Caco-2 (cell line): ENCODE results near the gene SUN2. TPM values are rescaled to one million over a fixed set of nuclear protein-coding genes. Genes with fewer than 3 reads are reported as not detected.

ENCODE experiments used
- BruUV-seq: library from RNA; stranded (reverse); fragments of 400-500 nt; replicated peaks from 2 replicates; lab custom pipeline; 2021; lab: Mats Ljungman, UMichigan
- CTCF ChIA-PET: fragments of 300-600 bp; sonication (Branson Sonifier 250); formaldehyde crosslinking; loops from one replicate; lab custom pipeline; 2022; ENCODE audit warnings: antibody characterized with exemption; lab: Charles Lee
- POLR2A ChIA-PET: fragments of 300-600 bp; sonication (Branson Sonifier 250); formaldehyde crosslinking; loops from one replicate; lab custom pipeline; 2022; ENCODE audit warnings: antibody characterized with exemption; lab: Charles Lee
- DNase-seq, 2 experiments: peaks; one replicate each; pipeline versions ENCODE4 v3.0.0 to v3.0.0-alpha.2; 2020 to 2022
- H3K27me3 ChIP-seq: replicated peaks from 2 replicates; pipeline ENCODE4 v1.6.0; 2011; ENCODE audit warnings: low read length; ENCODE audit not compliant: control insufficient read depth, insufficient read depth
- H3K36me3 ChIP-seq: 2 replicates; pipeline ENCODE4 v1.5.1; 2011; ENCODE audit warnings: low read length; ENCODE audit not compliant: control insufficient read depth, insufficient read depth
- H3K4me1 ChIP-seq: fragments of 250-450 bp; sonication (Bioruptor Pico); 2 replicates; pipeline ENCODE4 v1.5.1; 2020; ENCODE audit warnings: mild to moderate bottlenecking
- H3K4me3 ChIP-seq: 2 replicates; pipeline ENCODE4 v1.5.1; 2011; ENCODE audit warnings: low read depth, mild to moderate bottlenecking, control low read depth, low read length
- H3K9me3 ChIP-seq: fragments of 250-450 bp; sonication (Bioruptor Pico); 2 replicates; pipeline ENCODE4 v1.5.1; 2020; ENCODE audit warnings: mild to moderate bottlenecking, moderate library complexity
- H3K27ac Mint-ChIP-seq: one replicate; pipeline ENCODE4 v1.8.0; 2022; ENCODE audit warnings: mixed read lengths; ENCODE audit not compliant: unreplicated experiment
- H3K27me3 Mint-ChIP-seq: one replicate; pipeline ENCODE4 v1.8.0; 2022; ENCODE audit warnings: mixed read lengths; ENCODE audit not compliant: insufficient read depth, unreplicated experiment
- H3K36me3 Mint-ChIP-seq: one replicate; pipeline ENCODE4 v1.8.0; 2022; ENCODE audit warnings: mild to moderate bottlenecking, mixed read lengths; ENCODE audit not compliant: insufficient read depth, unreplicated experiment
- H3K4me1 Mint-ChIP-seq: one replicate; pipeline ENCODE4 v1.8.0; 2022; ENCODE audit warnings: low read depth, mixed read lengths; ENCODE audit not compliant: unreplicated experiment
- H3K4me3 Mint-ChIP-seq: one replicate; pipeline ENCODE4 v1.8.0; 2022; ENCODE audit warnings: mild to moderate bottlenecking, moderate library complexity, mixed read lengths; ENCODE audit not compliant: unreplicated experiment
- H3K9me3 Mint-ChIP-seq: one replicate; pipeline ENCODE4 v1.8.0; 2022; ENCODE audit warnings: mixed read lengths; ENCODE audit not compliant: unreplicated experiment
- intact Hi-C: fragments of 100-400 bp; cut with micrococcal nuclease; formaldehyde crosslinking; loops from one replicate; pipeline ENCODE4 v1.10.0; 2022; ENCODE audit not compliant: unreplicated experiment
- total RNA-seq: library from RNA; stranded (reverse); gene quantifications from 2 replicates; pipeline ENCODE4 v1.2.3, GENCODE V29; 2022
- TF ChIP-seq, protein P1 (sequence below), 2 experiments: fragments of 200-600 bp in 1 of 2; IDR thresholded peaks; 1 replicate in 1 of 2; 2 replicates in 1 of 2; pipeline versions ENCODE4 v1.5.1 to v1.8.0; 2011 to 2022; ENCODE audit warnings: antibody characterized with exemption in 1 of 2, control low read depth in 1 of 2, inconsistent platforms in 1 of 2, low read depth in 1 of 2, low read length in 1 of 2, mild to moderate bottlenecking in 1 of 2, moderate library complexity in 1 of 2; ENCODE audit not compliant: insufficient read depth in 1 of 2, severe bottlenecking in 1 of 2, unreplicated experiment in 1 of 2

The SUN2 gene
- total RNA-seq, 1 experiment from 2014 or later = 67.8 TPM

- no peaks in the 10 kb centered on the region for H3K36me3 ChIP-seq
- H3K4me3 Mint-ChIP-seq = no peak overlapping the region
- H3K9me3 Mint-ChIP-seq = no peaks in the 10 kb centered on the region
- peaks cover 21% of the 10 kb centered on the region for H3K4me1 ChIP-seq
- peaks cover 7% of the 10 kb centered on the region for H3K36me3 Mint-ChIP-seq
- DNase-seq = peak in 1 of 2 experiments; percentile 23
- H3K27me3 Mint-ChIP-seq = no peaks in the 10 kb centered on the region
- TF ChIP-seq, protein P1, sequence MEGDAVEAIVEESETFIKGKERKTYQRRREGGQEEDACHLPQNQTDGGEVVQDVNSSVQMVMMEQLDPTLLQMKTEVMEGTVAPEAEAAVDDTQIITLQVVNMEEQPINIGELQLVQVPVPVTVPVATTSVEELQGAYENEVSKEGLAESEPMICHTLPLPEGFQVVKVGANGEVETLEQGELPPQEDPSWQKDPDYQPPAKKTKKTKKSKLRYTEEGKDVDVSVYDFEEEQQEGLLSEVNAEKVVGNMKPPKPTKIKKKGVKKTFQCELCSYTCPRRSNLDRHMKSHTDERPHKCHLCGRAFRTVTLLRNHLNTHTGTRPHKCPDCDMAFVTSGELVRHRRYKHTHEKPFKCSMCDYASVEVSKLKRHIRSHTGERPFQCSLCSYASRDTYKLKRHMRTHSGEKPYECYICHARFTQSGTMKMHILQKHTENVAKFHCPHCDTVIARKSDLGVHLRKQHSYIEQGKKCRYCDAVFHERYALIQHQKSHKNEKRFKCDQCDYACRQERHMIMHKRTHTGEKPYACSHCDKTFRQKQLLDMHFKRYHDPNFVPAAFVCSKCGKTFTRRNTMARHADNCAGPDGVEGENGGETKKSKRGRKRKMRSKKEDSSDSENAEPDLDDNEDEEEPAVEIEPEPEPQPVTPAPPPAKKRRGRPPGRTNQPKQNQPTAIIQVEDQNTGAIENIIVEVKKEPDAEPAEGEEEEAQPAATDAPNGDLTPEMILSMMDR (IDR thresholded peaks at IDR 0.05; ENCODE audit: insufficient read depth in 1 of 2, low read depth in 1 of 2, low read length in 1 of 2, severe bottlenecking in 1 of 2, unreplicated experiment in 1 of 2) = no peak
- ChIA-PET CTCF (interaction anchor here (0.8 kb wide), 1 partner anchor 10 kb away, joined by 4 read pairs; no protein-coding TSS in a partner anchor), POLR2A (interaction anchor here (0.5 kb wide), 1 partner anchor 94 kb away, joined by 4 read pairs; no protein-coding TSS in a partner anchor)
- no peak overlapping the region for H3K4me3 ChIP-seq
- no peak overlapping the region for H3K27ac Mint-ChIP-seq
- intact Hi-C loops = loop anchor here (5.0 kb wide), 1 partner anchor 51 kb away; the partner anchor contains the start of gene GTPBP1
- no TSS peak for BruUV-seq
- peaks cover 13% of the 10 kb centered on the region for H3K4me1 Mint-ChIP-seq
- no peaks in the 10 kb centered on the region for H3K27me3 ChIP-seq
- H3K9me3 ChIP-seq = no peaks in the 10 kb centered on the region
Measured at GRCh38 chr22:38758276-38758945, 2.6 kb upstream of the SUN2 start.

GRCh38 chr22:38757464-38757757 lies 1.6 kb upstream of the SUN2 start:
- peak overlapping the region; percentile 77 for H3K4me3 Mint-ChIP-seq
- H3K4me3 ChIP-seq = no peak overlapping the region
- no peak overlapping the region for H3K27ac Mint-ChIP-seq
- H3K9me3 ChIP-seq = no peaks in the 10 kb centered on the region
- H3K36me3 ChIP-seq = no peaks in the 10 kb centered on the region
- BruUV-seq = no TSS peak
- H3K9me3 Mint-ChIP-seq = no peaks in the 10 kb centered on the region
- TF ChIP-seq, protein P1 (IDR thresholded peaks at IDR 0.05; ENCODE audit: insufficient read depth in 1 of 2, low read depth in 1 of 2, low read length in 1 of 2, severe bottlenecking in 1 of 2, unreplicated experiment in 1 of 2) = no peak
- peaks cover 21% of the 10 kb centered on the region for H3K4me1 ChIP-seq
- no peaks in the 10 kb centered on the region for H3K27me3 Mint-ChIP-seq
- no peak for DNase-seq
- H3K36me3 Mint-ChIP-seq = peaks cover 13% of the 10 kb centered on the region
- intact Hi-C loops = loop anchor here (5.0 kb wide), 1 partner anchor 50 kb away; the partner anchor contains the start of gene GTPBP1
- ChIA-PET POLR2A (no interaction called here), CTCF (no interaction called here)
- peaks cover 13% of the 10 kb centered on the region for H3K4me1 Mint-ChIP-seq
- no peaks in the 10 kb centered on the region for H3K27me3 ChIP-seq

- CTCF ChIA-PET = interaction anchor here (0.5 to 1.6 kb wide), 3 partner anchors 9 to 554 kb away, joined by 3 to 11 read pairs (median 4); no protein-coding TSS in a partner anchor
- peak overlapping the region; percentile 77 for H3K4me3 Mint-ChIP-seq
- H3K36me3 Mint-ChIP-seq = peaks cover 18% of the 10 kb centered on the region
- POLR2A ChIA-PET = no interaction called here
- BruUV-seq = TSS peak; percentile 58
- H3K27me3 Mint-ChIP-seq = no peaks in the 10 kb centered on the region
- H3K4me1 Mint-ChIP-seq = peaks cover 13% of the 10 kb centered on the region
- Histone ChIP-seq H3K4me1 (peaks cover 21% of the 10 kb centered on the region), H3K4me3 (peak overlapping the region; percentile 94), H3K9me3 (no peaks in the 10 kb centered on the region), H3K36me3 (no peaks in the 10 kb centered on the region), H3K27me3 (no peaks in the 10 kb centered on the region)
- TF ChIP-seq, protein P1 (IDR thresholded peaks at IDR 0.05; ENCODE audit: insufficient read depth in 1 of 2, low read depth in 1 of 2, low read length in 1 of 2, severe bottlenecking in 1 of 2, unreplicated experiment in 1 of 2) = no peak
- no peaks in the 10 kb centered on the region for H3K9me3 Mint-ChIP-seq
- peak overlapping the region; percentile 80 for H3K27ac Mint-ChIP-seq
- no peak for DNase-seq
- intact Hi-C loops = loop anchor here (5.0 kb wide), 1 partner anchor 50 kb away; the partner anchor contains the start of gene GTPBP1
Measured at GRCh38 chr22:38756711-38757463, 1.1 kb upstream of the SUN2 start.
